Measurements from ENCODE around the gene CCDC158. TPM values are rescaled to one million over a fixed set of nuclear protein-coding genes. Genes with fewer than 3 reads are reported as not detected.
"Not testable (repeated sequence)": the region's sequence is repeated elsewhere in the genome, so short reads cannot be mapped to it uniquely, and the experiment has no call there.

CCDC158 gene
- total RNA-seq, 1 experiment from 2014 or later: not detected

GRCh38 chr4:76307660-76308014, 113.3 kb downstream of the CCDC158 start:
- H3K36me3 ChIP-seq: no peaks in the 10 kb centered on the region; the same call in 1 of the 2 replicates
- H3K4me3 ChIP-seq: peak overlapping the region; percentile 74
- DNase-seq: no peak
- H3K9me3 ChIP-seq: no peaks in the 10 kb centered on the region
- H3K27me3 ChIP-seq: no peaks in the 10 kb centered on the region

GRCh38 chr4:76306882-76307659, 113.9 kb downstream of the CCDC158 start:
- H3K27me3 ChIP-seq: no peaks in the 10 kb centered on the region
- peak; percentile 60 for DNase-seq
- peak overlapping the region; percentile 74 for H3K4me3 ChIP-seq
- H3K36me3 ChIP-seq: no peaks in the 10 kb centered on the region; the same call in 1 of the 2 replicates
- no peaks in the 10 kb centered on the region for H3K9me3 ChIP-seq

GRCh38 chr4:76305971-76306881, 114.7 kb downstream of the CCDC158 start, which contains the start of gene STBD1:
STBD1 (plus strand) TSS chr4:76306733; CDS start chr4:76306770, 37 bp downstream.
- Histone ChIP-seq H3K27me3 (no peaks in the 10 kb centered on the region), H3K9me3 (no peaks in the 10 kb centered on the region), H3K4me3 (peak within 1 kb of the TSS; percentile 74), H3K36me3 (no peaks in the 10 kb centered on the region; the same call in 1 of the 2 replicates)
- DNase-seq: peak; percentile 82

- Histone ChIP-seq H3K4me3 (peak overlapping the region; percentile 74), H3K27me3 (no peaks in the 10 kb centered on the region), H3K9me3 (no peaks in the 10 kb centered on the region), H3K36me3 (no peaks in the 10 kb centered on the region; the same call in 1 of the 2 replicates)
- DNase-seq: no peak
Measured at GRCh38 chr4:76305033-76305687, 115.8 kb downstream of the CCDC158 start.

GRCh38 chr4:76302826-76303438, 118.0 kb downstream of the CCDC158 start:
- no peaks in the 10 kb centered on the region for H3K27me3 ChIP-seq
- no peak for DNase-seq
- H3K36me3 ChIP-seq: no peaks in the 10 kb centered on the region
- H3K9me3 ChIP-seq: 0 out of 2 replicates have a peak, but pooled peaks cover 3% of the 10 kb centered on the region
- H3K4me3 ChIP-seq: no peak overlapping the region

- no peak for DNase-seq
- Histone ChIP-seq H3K27me3 (no peaks in the 10 kb centered on the region), H3K9me3 (peaks cover 3% of the 10 kb centered on the region; the same call in 1 of the 2 replicates)
Measured at GRCh38 chr4:76301775-76302162, 119.2 kb downstream of the CCDC158 start.

GRCh38 chr4:76301068-76301774, 119.7 kb downstream of the CCDC158 start:
- no peaks in the 10 kb centered on the region for H3K36me3 ChIP-seq
- DNase-seq: peak; percentile 30
- no peak overlapping the region for H3K4me3 ChIP-seq
- H3K9me3 ChIP-seq: peaks cover 3% of the 10 kb centered on the region; the same call in 1 of the 2 replicates
- no peaks in the 10 kb centered on the region for H3K27me3 ChIP-seq

More at GRCh38 chr4:76301775-76302162, 119.2 kb downstream of the CCDC158 start:
- Histone ChIP-seq H3K4me3 (no peak overlapping the region), H3K36me3 (no peaks in the 10 kb centered on the region)

- Histone ChIP-seq H3K4me3 (no peak overlapping the region), H3K36me3 (no peaks in the 10 kb centered on the region), H3K9me3 (peaks cover 3% of the 10 kb centered on the region; the same call in 1 of the 2 replicates), H3K27me3 (no peaks in the 10 kb centered on the region)
- no peak for DNase-seq
Measured at GRCh38 chr4:76300012-76300411, 120.9 kb downstream of the CCDC158 start.

GRCh38 chr4:76298227-76298626, 122.7 kb downstream of the CCDC158 start:
- Histone ChIP-seq H3K27me3 (no peaks in the 10 kb centered on the region), H3K9me3 (peaks cover 3% of the 10 kb centered on the region; the same call in 1 of the 2 replicates)
- no peak for DNase-seq

GRCh38 chr4:76296286-76296820, 124.6 kb downstream of the CCDC158 start:
- Histone ChIP-seq H3K27me3 (no peaks in the 10 kb centered on the region), H3K36me3 (no peaks in the 10 kb centered on the region), H3K9me3 (peaks cover 3% of the 10 kb centered on the region; the same call in 1 of the 2 replicates), H3K4me3 (no peak overlapping the region)
- no peak for DNase-seq

More at GRCh38 chr4:76298227-76298626, 122.7 kb downstream of the CCDC158 start:
- no peak overlapping the region for H3K4me3 ChIP-seq
- no peaks in the 10 kb centered on the region for H3K36me3 ChIP-seq

- no peaks in the 10 kb centered on the region for H3K36me3 ChIP-seq
- H3K4me3 ChIP-seq: no peak overlapping the region
- DNase-seq: no peak
- H3K27me3 ChIP-seq: no peaks in the 10 kb centered on the region
- peaks cover 2% of the 10 kb centered on the region; the same call in 1 of the 2 replicates for H3K9me3 ChIP-seq
Measured at GRCh38 chr4:76293772-76294171, 127.2 kb downstream of the CCDC158 start.

GRCh38 chr4:76292730-76293129, 128.2 kb downstream of the CCDC158 start:
- no peaks in the 10 kb centered on the region for H3K27me3 ChIP-seq

GRCh38 chr4:76287811-76288210, 133.1 kb downstream of the CCDC158 start:
- not testable (repeated sequence) for H3K27me3 ChIP-seq, DNase-seq, H3K36me3 ChIP-seq, H3K9me3 ChIP-seq, H3K4me3 ChIP-seq

More at GRCh38 chr4:76292730-76293129, 128.2 kb downstream of the CCDC158 start:
- no peak overlapping the region for H3K4me3 ChIP-seq
- no peak for DNase-seq
- H3K36me3 ChIP-seq: no peaks in the 10 kb centered on the region
- no peaks in the 10 kb centered on the region; the same call in 1 of the 2 replicates for H3K9me3 ChIP-seq

- Histone ChIP-seq H3K9me3 (no peaks in the 10 kb centered on the region), H3K4me3 (no peak overlapping the region), H3K27me3 (no peaks in the 10 kb centered on the region), H3K36me3 (no peaks in the 10 kb centered on the region)
- DNase-seq: no peak
Measured at GRCh38 chr4:76283900-76284299, 137.0 kb downstream of the CCDC158 start.

GRCh38 chr4:76282941-76283689, 137.8 kb downstream of the CCDC158 start:
- Histone ChIP-seq H3K36me3 (no peaks in the 10 kb centered on the region), H3K4me3 (no peak overlapping the region), H3K9me3 (no peaks in the 10 kb centered on the region), H3K27me3 (no peaks in the 10 kb centered on the region)
- DNase-seq: no peak

Measured in MG63 (cell line).